ENCODE measurements around the gene SLC2A13.

Gene SLC2A13

GRCh38 chr12:40000884-40001283, 105.0 kb downstream of the SLC2A13 start:
- WGBS, 2 experiments (ENCODE audit: insufficient coverage in 2 of 2), result 100% methylated on average over 1 of the region's 2 CpGs; no CpG with 5 or more reads in 1 of the 2 experiments
- H3K4me1 ChIP-seq (ENCODE audit: control insufficient read depth, insufficient read depth, low read length, poor library complexity, severe bottlenecking), result no peaks in the 10 kb centered on the region
- H3K27ac ChIP-seq (ENCODE audit: low read depth, low read length, severe bottlenecking), result no peak overlapping the region
- peaks cover 17% of the 10 kb centered on the region for H3K9me3 ChIP-seq (ENCODE audit: control insufficient read depth, low read length)
- H3K4me3 ChIP-seq (ENCODE audit: extremely low read depth, insufficient read depth, low read length, poor library complexity, severe bottlenecking), result no peak overlapping the region
- no peaks in the 10 kb centered on the region for H3K36me3 ChIP-seq (ENCODE audit: control insufficient read depth, insufficient read depth, low read length)

GRCh38 chr12:39993268-39993667, 112.6 kb downstream of the SLC2A13 start:
- Histone ChIP-seq H3K4me1 (ENCODE audit: control insufficient read depth, insufficient read depth, low read length, poor library complexity, severe bottlenecking) (no peaks in the 10 kb centered on the region), H3K36me3 (ENCODE audit: control insufficient read depth, insufficient read depth, low read length) (no peaks in the 10 kb centered on the region), H3K4me3 (ENCODE audit: extremely low read depth, insufficient read depth, low read length, poor library complexity, severe bottlenecking) (no peak overlapping the region), H3K9me3 (ENCODE audit: control insufficient read depth, low read length) (no peaks in the 10 kb centered on the region), H3K27ac (ENCODE audit: low read depth, low read length, severe bottlenecking) (no peak overlapping the region)
- WGBS, 2 experiments (ENCODE audit: insufficient coverage in 2 of 2), result no CpG with 5 or more reads among the region's 1 CpG

- H3K4me3 ChIP-seq (ENCODE audit: extremely low read depth, insufficient read depth, low read length, poor library complexity, severe bottlenecking), result no peak overlapping the region
- WGBS, 2 experiments (ENCODE audit: insufficient coverage in 2 of 2), result 93 to 100% methylated on average over 1 to 2 of the region's 4 CpGs
- H3K27ac ChIP-seq (ENCODE audit: low read depth, low read length, severe bottlenecking), result no peak overlapping the region
- H3K9me3 ChIP-seq (ENCODE audit: control insufficient read depth, low read length), result no peaks in the 10 kb centered on the region
- no peaks in the 10 kb centered on the region for H3K4me1 ChIP-seq (ENCODE audit: control insufficient read depth, insufficient read depth, low read length, poor library complexity, severe bottlenecking)
- H3K36me3 ChIP-seq (ENCODE audit: control insufficient read depth, insufficient read depth, low read length), result no peaks in the 10 kb centered on the region
Measured at GRCh38 chr12:39990122-39991101, 115.5 kb downstream of the SLC2A13 start.

GRCh38 chr12:39989501-39989900, 116.4 kb downstream of the SLC2A13 start:
- Histone ChIP-seq H3K4me1 (ENCODE audit: control insufficient read depth, insufficient read depth, low read length, poor library complexity, severe bottlenecking) (no peaks in the 10 kb centered on the region), H3K9me3 (ENCODE audit: control insufficient read depth, low read length) (no peaks in the 10 kb centered on the region), H3K36me3 (ENCODE audit: control insufficient read depth, insufficient read depth, low read length) (no peaks in the 10 kb centered on the region), H3K27ac (ENCODE audit: low read depth, low read length, severe bottlenecking) (no peak overlapping the region), H3K4me3 (ENCODE audit: extremely low read depth, insufficient read depth, low read length, poor library complexity, severe bottlenecking) (no peak overlapping the region)
- WGBS, 2 experiments (ENCODE audit: insufficient coverage in 2 of 2), result no CpG with 5 or more reads among the region's 1 CpG

- no peak overlapping the region for H3K27ac ChIP-seq (ENCODE audit: low read depth, low read length, severe bottlenecking)
- no peaks in the 10 kb centered on the region for H3K4me1 ChIP-seq (ENCODE audit: control insufficient read depth, insufficient read depth, low read length, poor library complexity, severe bottlenecking)
- H3K9me3 ChIP-seq (ENCODE audit: control insufficient read depth, low read length), result no peaks in the 10 kb centered on the region
- 100% methylated on average over 2 of the region's 2 CpGs for WGBS, 2 experiments (ENCODE audit: insufficient coverage in 2 of 2)
- H3K4me3 ChIP-seq (ENCODE audit: extremely low read depth, insufficient read depth, low read length, poor library complexity, severe bottlenecking), result no peak overlapping the region
- no peaks in the 10 kb centered on the region for H3K36me3 ChIP-seq (ENCODE audit: control insufficient read depth, insufficient read depth, low read length)
Measured at GRCh38 chr12:39988574-39988973, 117.3 kb downstream of the SLC2A13 start.

GRCh38 chr12:39986674-39987073, 119.2 kb downstream of the SLC2A13 start:
- no peaks in the 10 kb centered on the region for H3K36me3 ChIP-seq (ENCODE audit: control insufficient read depth, insufficient read depth, low read length)
- H3K4me3 ChIP-seq (ENCODE audit: extremely low read depth, insufficient read depth, low read length, poor library complexity, severe bottlenecking), result no peak overlapping the region
- no peak overlapping the region for H3K27ac ChIP-seq (ENCODE audit: low read depth, low read length, severe bottlenecking)
- no peaks in the 10 kb centered on the region for H3K9me3 ChIP-seq (ENCODE audit: control insufficient read depth, low read length)
- H3K4me1 ChIP-seq (ENCODE audit: control insufficient read depth, insufficient read depth, low read length, poor library complexity, severe bottlenecking), result no peaks in the 10 kb centered on the region
- 100% methylated on average over 2 of the region's 2 CpGs; no CpG with 5 or more reads in 1 of the 2 experiments for WGBS, 2 experiments (ENCODE audit: insufficient coverage in 2 of 2)

- no peaks in the 10 kb centered on the region for H3K9me3 ChIP-seq (ENCODE audit: control insufficient read depth, low read length)
Measured at GRCh38 chr12:39984670-39985069, 121.2 kb downstream of the SLC2A13 start.

GRCh38 chr12:39975374-39975918, 130.4 kb downstream of the SLC2A13 start:
- Histone ChIP-seq H3K4me3 (ENCODE audit: extremely low read depth, insufficient read depth, low read length, poor library complexity, severe bottlenecking) (no peak overlapping the region), H3K4me1 (ENCODE audit: control insufficient read depth, insufficient read depth, low read length, poor library complexity, severe bottlenecking) (no peaks in the 10 kb centered on the region), H3K36me3 (ENCODE audit: control insufficient read depth, insufficient read depth, low read length) (no peaks in the 10 kb centered on the region), H3K9me3 (ENCODE audit: control insufficient read depth, low read length) (no peaks in the 10 kb centered on the region), H3K27ac (ENCODE audit: low read depth, low read length, severe bottlenecking) (no peak overlapping the region)
- 100% methylated on average over 1 of the region's 5 CpGs; no CpG with 5 or more reads in 1 of the 2 experiments for WGBS, 2 experiments (ENCODE audit: insufficient coverage in 2 of 2)

More at GRCh38 chr12:39984670-39985069, 121.2 kb downstream of the SLC2A13 start:
- H3K27ac ChIP-seq (ENCODE audit: low read depth, low read length, severe bottlenecking), result no peak overlapping the region
- H3K4me1 ChIP-seq (ENCODE audit: control insufficient read depth, insufficient read depth, low read length, poor library complexity, severe bottlenecking), result no peaks in the 10 kb centered on the region
- H3K36me3 ChIP-seq (ENCODE audit: control insufficient read depth, insufficient read depth, low read length), result no peaks in the 10 kb centered on the region
- H3K4me3 ChIP-seq (ENCODE audit: extremely low read depth, insufficient read depth, low read length, poor library complexity, severe bottlenecking), result no peak overlapping the region
- 93 to 100% methylated on average over 2 of the region's 5 CpGs for WGBS, 2 experiments (ENCODE audit: insufficient coverage in 2 of 2)

GRCh38 chr12:39972119-39972518, 133.8 kb downstream of the SLC2A13 start:
- WGBS, 2 experiments (ENCODE audit: insufficient coverage in 2 of 2), result no CpG with 5 or more reads among the region's 1 CpG
- Histone ChIP-seq H3K4me3 (ENCODE audit: extremely low read depth, insufficient read depth, low read length, poor library complexity, severe bottlenecking) (no peak overlapping the region), H3K36me3 (ENCODE audit: control insufficient read depth, insufficient read depth, low read length) (no peaks in the 10 kb centered on the region)

GRCh38 chr12:39971348-39971747, 134.5 kb downstream of the SLC2A13 start:
- H3K9me3 ChIP-seq (ENCODE audit: control insufficient read depth, low read length), result no peaks in the 10 kb centered on the region
- H3K4me1 ChIP-seq (ENCODE audit: control insufficient read depth, insufficient read depth, low read length, poor library complexity, severe bottlenecking), result no peaks in the 10 kb centered on the region
- WGBS, 2 experiments (ENCODE audit: insufficient coverage in 2 of 2), result 100% methylated on average over 1 of the region's 1 CpG; no CpG with 5 or more reads in 1 of the 2 experiments
- no peak overlapping the region for H3K27ac ChIP-seq (ENCODE audit: low read depth, low read length, severe bottlenecking)
- no peaks in the 10 kb centered on the region for H3K36me3 ChIP-seq (ENCODE audit: control insufficient read depth, insufficient read depth, low read length)
- H3K4me3 ChIP-seq (ENCODE audit: extremely low read depth, insufficient read depth, low read length, poor library complexity, severe bottlenecking), result no peak overlapping the region

More at GRCh38 chr12:39972119-39972518, 133.8 kb downstream of the SLC2A13 start:
- H3K27ac ChIP-seq (ENCODE audit: low read depth, low read length, severe bottlenecking), result no peak overlapping the region
- H3K4me1 ChIP-seq (ENCODE audit: control insufficient read depth, insufficient read depth, low read length, poor library complexity, severe bottlenecking), result no peaks in the 10 kb centered on the region
- no peaks in the 10 kb centered on the region for H3K9me3 ChIP-seq (ENCODE audit: control insufficient read depth, low read length)
